SK-N-SH treated with all-trans-retinoic acid at 6 μM for 48 hours (cell line): Measurements from ENCODE around the gene DCDC2C.

Experiments used
- ARNTL ChIP-seq: fragments of 450-650 bp; formaldehyde crosslinking; IDR thresholded peaks from 2 replicates; pipeline ENCODE4 v1.5.0; 2020; ENCODE audit warnings: low read depth, mild to moderate bottlenecking, moderate library complexity, borderline replicate concordance
- CSDC2 ChIP-seq: fragments of 250-450 bp; sonication (Bioruptor Pico); IDR thresholded peaks from 2 replicates; pipeline ENCODE4 v1.5.0; 2020; ENCODE audit warnings: mild to moderate bottlenecking, moderate library complexity
- ESRRG ChIP-seq: fragments of 250-450 bp; sonication (Bioruptor Pico); IDR thresholded peaks from 2 replicates; pipeline ENCODE4 v1.6.1; 2021; ENCODE audit warnings: mild to moderate bottlenecking
- GLIS3 ChIP-seq: fragments of 250-450 bp; sonication (Bioruptor Pico); IDR thresholded peaks from 2 replicates; pipeline ENCODE4 v1.5.0; 2020; ENCODE audit warnings: mild to moderate bottlenecking, moderate library complexity
- PATZ1 ChIP-seq: fragments of 250-450 bp; sonication (Bioruptor Pico); IDR thresholded peaks from 2 replicates; pipeline ENCODE4 v1.8.0; 2020; ENCODE audit warnings: mild to moderate bottlenecking, moderate library complexity, borderline replicate concordance
- POU6F1 ChIP-seq: fragments of 250-450 bp; sonication (Bioruptor Pico); IDR thresholded peaks from 2 replicates; pipeline ENCODE4 v1.8.0; 2021; ENCODE audit warnings: low read depth, mild to moderate bottlenecking, moderate library complexity, borderline replicate concordance
- SNAI2 ChIP-seq: fragments of 250-450 bp; sonication (Bioruptor Pico); IDR thresholded peaks from 2 replicates; pipeline ENCODE4 v1.5.0; 2020; ENCODE audit warnings: mild to moderate bottlenecking, moderate library complexity

GRCh38 chr2:3759331-3759730, 56.0 kb downstream of the DCDC2C start:
- TF ChIP-seq ARNTL: no peak
- TF ChIP-seq POU6F1 (CRISPR knock-in tag): no peak
- no peak for TF ChIP-seq SNAI2 (CRISPR knock-in tag)
- TF ChIP-seq GLIS3 (CRISPR knock-in tag): no peak
- TF ChIP-seq ESRRG: no peak
- no peak for TF ChIP-seq PATZ1 (CRISPR knock-in tag)
- no peak for TF ChIP-seq CSDC2 (CRISPR knock-in tag)
